HG03521 (cell line): Measurements from ENCODE around the gene UTP15.

Experiments used
- ATAC-seq: cut with Tn5 transposase; IDR thresholded peaks from one replicate; pipeline ENCODE4 v1.9.1; 2021; ENCODE audit warnings: mild to moderate bottlenecking, moderate library complexity; ENCODE audit not compliant: unreplicated experiment

The UTP15 gene

GRCh38 chr5:73620334-73620687, 54.8 kb downstream of the UTP15 start:
- no peak for ATAC-seq

- no peak for ATAC-seq
These were observed 57.5 kb downstream of the UTP15 start for GRCh38 chr5:73623060-73623459.

- ATAC-seq, result no peak
These were observed 58.4 kb downstream of the UTP15 start for GRCh38 chr5:73623901-73624404.

- ATAC-seq, result no peak
These were observed 59.3 kb downstream of the UTP15 start for GRCh38 chr5:73624888-73625287.

- no peak for ATAC-seq
These were observed 59.9 kb downstream of the UTP15 start for GRCh38 chr5:73625372-73625943.

GRCh38 chr5:73625944-73626811, 60.6 kb downstream of the UTP15 start, which contains the start of gene ARHGEF28:
ARHGEF28 (plus strand) TSS chr5:73626196; CDS start chr5:73684852, 58,656 bp downstream.
- no peak for ATAC-seq

- no peak for ATAC-seq
These were observed 61.3 kb downstream of the UTP15 start for GRCh38 chr5:73626814-73627313.

- no peak for ATAC-seq
These were observed 63.9 kb downstream of the UTP15 start for GRCh38 chr5:73629456-73629855.

- ATAC-seq, result no peak
These were observed 65.2 kb downstream of the UTP15 start for GRCh38 chr5:73630765-73631164.

- no peak for ATAC-seq
These were observed 66.0 kb downstream of the UTP15 start for GRCh38 chr5:73631500-73631899.
